B cell (primary cell): ENCODE results near the gene CREB3.

ENCODE experiments used
- EZH2 ChIP-seq: IDR thresholded peaks from 2 replicates; pipeline ENCODE4 v1.6.1; 2012; ENCODE audit warnings: borderline replicate concordance, low read depth, mild to moderate bottlenecking, moderate library complexity, low read length; ENCODE audit not compliant: insufficient read depth, poor library complexity, severe bottlenecking
- TF ChIP-seq, protein P1 (sequence below): fragments of 200-600 bp; IDR thresholded peaks from one replicate; pipeline ENCODE4 v1.8.0; 2022; ENCODE audit warnings: antibody characterized with exemption, mild to moderate bottlenecking

DNA sequence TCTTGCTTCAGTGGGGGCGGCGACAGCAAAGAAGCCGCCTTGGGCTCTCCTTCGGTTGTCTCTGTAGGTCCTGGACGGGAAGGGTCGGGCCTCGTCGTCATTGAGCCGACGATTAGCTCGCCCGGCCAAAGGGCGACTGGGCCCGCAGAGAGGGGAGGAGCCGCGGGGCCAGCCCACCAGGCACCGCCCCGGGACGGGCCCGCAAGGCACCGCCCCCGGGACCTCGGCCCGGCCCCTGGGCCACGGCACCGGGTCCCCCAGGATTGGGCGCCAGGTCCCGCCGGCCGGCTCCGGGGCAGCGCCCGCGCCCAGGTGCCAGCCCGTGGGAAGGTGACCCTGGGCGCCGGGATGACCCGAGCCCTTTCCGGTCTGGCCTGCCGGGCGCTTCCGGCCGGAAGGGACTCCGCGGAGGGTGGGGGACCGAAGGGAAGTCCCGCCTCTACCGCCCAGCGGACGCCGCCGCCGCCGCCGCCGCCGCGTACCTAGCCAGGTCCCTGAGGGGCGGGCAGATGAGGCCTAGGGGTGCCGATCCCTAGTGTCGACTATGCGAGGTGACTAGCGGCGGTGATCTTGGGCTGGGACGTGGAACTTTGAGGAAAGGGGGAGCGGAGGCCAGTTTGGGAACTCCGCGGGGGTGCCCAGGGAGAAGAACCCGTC lies 16.5 kb downstream of the CREB3 start, which contains the start of the genes GBA2 and RGP1:
- TF ChIP-seq, protein P1, sequence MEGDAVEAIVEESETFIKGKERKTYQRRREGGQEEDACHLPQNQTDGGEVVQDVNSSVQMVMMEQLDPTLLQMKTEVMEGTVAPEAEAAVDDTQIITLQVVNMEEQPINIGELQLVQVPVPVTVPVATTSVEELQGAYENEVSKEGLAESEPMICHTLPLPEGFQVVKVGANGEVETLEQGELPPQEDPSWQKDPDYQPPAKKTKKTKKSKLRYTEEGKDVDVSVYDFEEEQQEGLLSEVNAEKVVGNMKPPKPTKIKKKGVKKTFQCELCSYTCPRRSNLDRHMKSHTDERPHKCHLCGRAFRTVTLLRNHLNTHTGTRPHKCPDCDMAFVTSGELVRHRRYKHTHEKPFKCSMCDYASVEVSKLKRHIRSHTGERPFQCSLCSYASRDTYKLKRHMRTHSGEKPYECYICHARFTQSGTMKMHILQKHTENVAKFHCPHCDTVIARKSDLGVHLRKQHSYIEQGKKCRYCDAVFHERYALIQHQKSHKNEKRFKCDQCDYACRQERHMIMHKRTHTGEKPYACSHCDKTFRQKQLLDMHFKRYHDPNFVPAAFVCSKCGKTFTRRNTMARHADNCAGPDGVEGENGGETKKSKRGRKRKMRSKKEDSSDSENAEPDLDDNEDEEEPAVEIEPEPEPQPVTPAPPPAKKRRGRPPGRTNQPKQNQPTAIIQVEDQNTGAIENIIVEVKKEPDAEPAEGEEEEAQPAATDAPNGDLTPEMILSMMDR = no peak
- no peak for TF ChIP-seq EZH2
